ENCODE data around the gene FGF2.

GRCh38 chr4:122793811-122794210, 32.8 kb upstream of the FGF2 start:
- TF ChIP-seq CTCF (IDR thresholded peaks at IDR 0.05; ENCODE audit: insufficient read depth, low read length, poor library complexity, severe bottlenecking) (no peak), EZH2phosphoT487 (conservative IDR thresholded peaks at IDR 0.05; ENCODE audit: low read length) (no peak)

All from SU-DHL-6 (cell line).